ENCODE data around the gene ING3.

ING3 gene

GRCh38 chr7:120950539-120951308 is at the start of gene ING3:
TSS of gene ING3 (plus strand) at chr7:120950777. CDS start at chr7:120950897, 120 bp downstream.
- DNase-seq (ENCODE audit: low spot score): peak; percentile 95

- no peak for DNase-seq (ENCODE audit: low spot score)
Observed at GRCh38 chr7:120915314-120916105, 35.1 kb upstream of the ING3 start.

- no peak for DNase-seq (ENCODE audit: low spot score)
Observed at GRCh38 chr7:120916121-120916520, 34.5 kb upstream of the ING3 start.

- no peak for DNase-seq (ENCODE audit: low spot score)
Observed at GRCh38 chr7:120916538-120916937, 34.0 kb upstream of the ING3 start.

GRCh38 chr7:120919466-120919865 is 31.1 kb upstream of the ING3 start:
- no peak for DNase-seq (ENCODE audit: low spot score)

- DNase-seq (ENCODE audit: low spot score): no peak
Observed at GRCh38 chr7:120920034-120920433, 30.5 kb upstream of the ING3 start.

GRCh38 chr7:120920591-120921274 is 29.8 kb upstream of the ING3 start:
- no peak for DNase-seq (ENCODE audit: low spot score)

- DNase-seq (ENCODE audit: low spot score): no peak
Observed at GRCh38 chr7:120924837-120925236, 25.7 kb upstream of the ING3 start.

GRCh38 chr7:120925392-120925791 is 25.2 kb upstream of the ING3 start:
- DNase-seq (ENCODE audit: low spot score): no peak

- no peak for DNase-seq (ENCODE audit: low spot score)
Observed at GRCh38 chr7:120926943-120927346, 23.6 kb upstream of the ING3 start.

GRCh38 chr7:120927454-120928103 is 23.0 kb upstream of the ING3 start:
- DNase-seq (ENCODE audit: low spot score): no peak

GRCh38 chr7:120931243-120931642 is 19.3 kb upstream of the ING3 start:
- DNase-seq (ENCODE audit: low spot score): no peak

- DNase-seq (ENCODE audit: low spot score): no peak
Observed at GRCh38 chr7:120933475-120933874, 17.1 kb upstream of the ING3 start.

- no peak for DNase-seq (ENCODE audit: low spot score)
Observed at GRCh38 chr7:120939345-120939744, 11.2 kb upstream of the ING3 start.

GRCh38 chr7:120941064-120941463 is 9.5 kb upstream of the ING3 start:
- DNase-seq (ENCODE audit: low spot score): peak; percentile 6

GRCh38 chr7:120941856-120942255 is 8.7 kb upstream of the ING3 start:
- no peak for DNase-seq (ENCODE audit: low spot score)

GRCh38 chr7:120942861-120943260 is 7.7 kb upstream of the ING3 start:
- no peak for DNase-seq (ENCODE audit: low spot score)

- no peak for DNase-seq (ENCODE audit: low spot score)
Observed at GRCh38 chr7:120944826-120945562, 5.6 kb upstream of the ING3 start.

- DNase-seq (ENCODE audit: low spot score): no peak
Observed at GRCh38 chr7:120947980-120948379, 2.6 kb upstream of the ING3 start.

- no peak for DNase-seq (ENCODE audit: low spot score)
Observed at GRCh38 chr7:120949393-120949911, 1.1 kb upstream of the ING3 start.

- no peak for DNase-seq (ENCODE audit: low spot score)
Observed at GRCh38 chr7:120949998-120950538, 509 bp upstream of the ING3 start.
